GM19467 (cell line): ENCODE measurements around the gene KNL1.
"Not testable (repeated sequence)": the region's sequence is repeated elsewhere in the genome, so short reads cannot be mapped to it uniquely, and the experiment has no call there.

ENCODE experiments used
- ATAC-seq: cut with Tn5 transposase; IDR thresholded peaks from one replicate; pipeline ENCODE4 v1.9.1; 2021; ENCODE audit warnings: mild to moderate bottlenecking, moderate library complexity; ENCODE audit not compliant: unreplicated experiment

Gene KNL1, protein sequence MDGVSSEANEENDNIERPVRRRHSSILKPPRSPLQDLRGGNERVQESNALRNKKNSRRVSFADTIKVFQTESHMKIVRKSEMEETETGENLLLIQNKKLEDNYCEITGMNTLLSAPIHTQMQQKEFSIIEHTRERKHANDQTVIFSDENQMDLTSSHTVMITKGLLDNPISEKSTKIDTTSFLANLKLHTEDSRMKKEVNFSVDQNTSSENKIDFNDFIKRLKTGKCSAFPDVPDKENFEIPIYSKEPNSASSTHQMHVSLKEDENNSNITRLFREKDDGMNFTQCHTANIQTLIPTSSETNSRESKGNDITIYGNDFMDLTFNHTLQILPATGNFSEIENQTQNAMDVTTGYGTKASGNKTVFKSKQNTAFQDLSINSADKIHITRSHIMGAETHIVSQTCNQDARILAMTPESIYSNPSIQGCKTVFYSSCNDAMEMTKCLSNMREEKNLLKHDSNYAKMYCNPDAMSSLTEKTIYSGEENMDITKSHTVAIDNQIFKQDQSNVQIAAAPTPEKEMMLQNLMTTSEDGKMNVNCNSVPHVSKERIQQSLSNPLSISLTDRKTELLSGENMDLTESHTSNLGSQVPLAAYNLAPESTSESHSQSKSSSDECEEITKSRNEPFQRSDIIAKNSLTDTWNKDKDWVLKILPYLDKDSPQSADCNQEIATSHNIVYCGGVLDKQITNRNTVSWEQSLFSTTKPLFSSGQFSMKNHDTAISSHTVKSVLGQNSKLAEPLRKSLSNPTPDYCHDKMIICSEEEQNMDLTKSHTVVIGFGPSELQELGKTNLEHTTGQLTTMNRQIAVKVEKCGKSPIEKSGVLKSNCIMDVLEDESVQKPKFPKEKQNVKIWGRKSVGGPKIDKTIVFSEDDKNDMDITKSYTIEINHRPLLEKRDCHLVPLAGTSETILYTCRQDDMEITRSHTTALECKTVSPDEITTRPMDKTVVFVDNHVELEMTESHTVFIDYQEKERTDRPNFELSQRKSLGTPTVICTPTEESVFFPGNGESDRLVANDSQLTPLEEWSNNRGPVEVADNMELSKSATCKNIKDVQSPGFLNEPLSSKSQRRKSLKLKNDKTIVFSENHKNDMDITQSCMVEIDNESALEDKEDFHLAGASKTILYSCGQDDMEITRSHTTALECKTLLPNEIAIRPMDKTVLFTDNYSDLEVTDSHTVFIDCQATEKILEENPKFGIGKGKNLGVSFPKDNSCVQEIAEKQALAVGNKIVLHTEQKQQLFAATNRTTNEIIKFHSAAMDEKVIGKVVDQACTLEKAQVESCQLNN (N-terminal part only)

DNA sequence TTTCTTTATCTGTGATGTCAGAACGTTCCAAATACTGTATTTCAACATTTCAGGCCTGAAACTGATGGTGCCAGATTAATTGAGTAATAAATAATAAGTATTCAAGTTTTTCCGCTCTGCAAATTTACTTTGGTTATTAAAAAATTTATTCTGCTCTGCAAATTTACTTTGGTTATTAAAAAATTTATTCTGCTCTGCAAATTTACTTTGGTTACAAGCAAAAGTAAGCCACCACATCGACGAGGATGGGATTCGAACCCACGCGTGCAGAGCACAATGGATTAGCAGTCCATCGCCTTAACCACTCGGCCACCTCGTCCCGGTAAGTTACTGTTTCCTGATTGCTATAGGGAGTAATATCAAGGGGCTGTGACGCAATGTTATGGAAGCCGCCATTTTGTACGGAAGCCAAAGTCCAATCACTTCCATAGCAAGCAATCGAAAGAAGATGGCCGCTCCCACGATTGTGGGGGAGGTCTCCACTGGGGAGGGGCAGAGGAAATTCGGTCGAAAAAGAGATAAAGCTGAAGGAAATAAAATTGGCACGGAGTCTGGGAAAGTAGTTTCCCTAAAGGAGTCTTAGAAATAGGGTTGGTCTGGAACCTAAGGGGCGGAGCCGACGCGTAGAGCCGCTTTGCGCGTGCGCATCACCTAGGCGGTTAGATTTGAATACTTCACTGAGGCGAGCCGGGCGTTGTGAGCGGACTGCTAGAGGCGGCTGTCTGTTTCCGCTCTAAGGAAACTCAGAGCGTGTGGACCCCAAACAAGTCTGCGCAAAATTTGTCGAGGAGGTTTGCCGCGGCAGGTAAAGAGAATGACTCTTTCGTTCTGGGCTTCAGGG lies at the start of gene KNL1:
KNL1 (plus strand) TSS at position 662 of the 841 bp plus-strand sequence. CDS start 8,683 bp downstream, outside the sequence.
- peak; percentile 57 for ATAC-seq

DNA sequence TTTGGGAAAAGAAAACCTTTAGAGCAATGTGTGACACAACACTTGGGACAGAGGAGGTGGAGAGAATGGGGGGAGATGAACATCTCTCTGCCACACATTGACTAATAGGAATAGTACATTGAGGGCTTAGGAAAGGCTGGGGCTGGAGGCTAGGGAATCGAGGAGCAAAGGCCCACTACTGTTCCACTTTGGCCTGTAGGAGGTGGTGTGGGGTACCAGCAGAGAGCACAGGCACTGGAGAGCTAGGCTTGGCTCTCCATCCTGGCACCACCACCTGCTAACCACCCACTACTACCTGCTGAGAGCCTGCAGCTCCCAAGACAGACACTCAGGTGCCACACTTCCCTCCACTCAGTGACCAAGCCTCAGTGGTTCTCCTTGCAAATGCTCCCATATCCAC lies 48.6 kb upstream of the KNL1 start:
- ATAC-seq, result no peak

DNA sequence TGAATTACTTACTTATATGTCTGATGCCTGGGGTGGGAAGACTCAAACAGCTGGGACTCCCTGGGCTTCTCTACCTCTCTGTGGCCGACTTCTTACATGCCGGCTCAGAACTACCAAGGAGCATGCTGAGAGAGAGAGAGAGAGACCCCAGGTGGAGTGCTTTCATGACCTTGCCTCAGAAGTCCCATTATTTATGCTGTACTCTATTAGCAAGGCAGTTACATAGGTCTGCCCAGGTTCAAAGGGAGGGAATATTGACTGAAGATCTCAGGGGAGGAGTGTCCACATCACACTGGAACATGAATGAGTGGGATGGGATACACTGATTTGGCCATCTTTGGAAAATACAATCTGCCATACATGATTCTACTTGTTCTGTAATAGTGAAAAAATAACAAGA lies 45.4 kb upstream of the KNL1 start:
- no peak for ATAC-seq

- no peak for ATAC-seq
Observed at GRCh38 chr15:40549894-40550293, 44.2 kb upstream of the KNL1 start.

DNA sequence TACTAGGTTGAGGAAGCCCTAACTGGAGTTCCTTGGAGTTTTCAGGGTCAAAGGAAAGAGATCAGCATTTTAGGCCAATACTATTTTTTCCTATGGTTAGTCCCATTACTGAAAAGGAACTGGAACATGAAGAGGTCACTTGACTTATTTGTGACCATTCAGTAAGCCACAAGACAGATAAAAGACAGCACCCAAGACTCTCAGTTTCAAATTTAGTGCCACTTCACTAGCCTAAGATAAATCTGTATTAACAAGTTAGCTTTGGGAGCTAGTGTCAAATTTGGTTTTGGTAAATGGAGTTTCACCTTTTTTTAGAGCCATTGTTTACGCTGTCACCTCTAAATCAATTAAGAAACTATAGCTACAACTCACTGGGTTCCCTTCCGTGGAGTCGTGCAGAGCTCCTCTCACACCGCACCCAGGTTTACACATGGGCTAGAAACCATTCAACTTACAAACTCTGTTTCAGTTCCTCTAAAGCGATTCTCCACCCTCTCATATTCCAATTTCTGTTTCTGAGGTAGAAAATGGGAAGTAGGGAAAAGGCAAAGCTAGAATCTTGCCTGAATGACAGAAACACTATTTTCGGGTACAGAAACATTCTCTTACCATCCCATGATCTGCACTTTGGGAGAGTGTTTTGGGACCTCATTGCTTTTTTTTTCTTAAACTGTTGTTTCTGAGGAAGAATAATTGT lies 43.6 kb upstream of the KNL1 start:
- ATAC-seq, result peak; percentile 64

DNA sequence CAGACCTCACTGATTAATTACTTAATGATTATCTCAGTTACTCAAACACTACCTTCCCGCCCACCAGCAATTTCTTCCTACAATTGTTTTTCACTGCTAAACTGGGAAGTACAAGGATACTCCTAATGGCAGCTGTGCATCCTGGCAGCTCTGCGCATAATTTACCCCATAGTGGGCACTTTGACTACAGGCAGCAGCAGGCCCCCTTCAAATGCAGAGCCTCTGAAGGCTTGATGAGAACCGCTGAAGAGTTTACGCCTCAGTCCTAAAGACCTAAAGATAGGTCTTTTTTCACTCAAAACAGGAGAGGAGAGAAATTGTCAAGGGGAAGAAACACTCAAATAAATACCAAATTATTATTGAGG lies 39.9 kb upstream of the KNL1 start:
- no peak for ATAC-seq

GRCh38 chr15:40555876-40556275 lies 38.2 kb upstream of the KNL1 start:
- no peak for ATAC-seq

GRCh38 chr15:40558952-40559742 lies 34.9 kb upstream of the KNL1 start:
- no peak for ATAC-seq

DNA sequence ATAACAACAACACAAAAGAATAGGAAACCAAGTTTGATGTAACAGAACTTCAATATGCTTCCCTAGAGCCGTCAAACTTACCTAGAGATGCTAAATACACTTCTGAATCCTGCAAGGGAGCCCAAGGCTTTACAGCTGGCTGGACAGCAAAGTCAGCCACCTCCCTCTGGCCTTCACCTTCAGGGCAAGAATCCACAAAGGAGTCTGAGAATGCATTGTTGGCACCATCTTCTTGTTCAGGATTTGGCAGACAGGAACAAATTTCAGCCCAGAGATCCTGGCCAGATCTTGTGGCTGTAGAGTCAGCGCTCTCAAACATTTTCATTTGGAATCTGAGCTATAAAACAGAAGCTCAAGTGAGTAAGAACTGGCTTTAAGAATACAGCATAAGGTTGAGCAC lies 31.4 kb upstream of the KNL1 start:
- ATAC-seq, result no peak

GRCh38 chr15:40563426-40563825 lies 30.6 kb upstream of the KNL1 start:
- ATAC-seq, result no peak

GRCh38 chr15:40564591-40565332 lies 29.3 kb upstream of the KNL1 start, which contains the start of gene CCDC32:
CCDC32 (minus strand) TSS chr15:40565042; CDS start chr15:40563015, 2,027 bp downstream.
- peak; percentile 95 for ATAC-seq

GRCh38 chr15:40565333-40566238 lies 28.5 kb upstream of the KNL1 start:
- no peak for ATAC-seq

DNA sequence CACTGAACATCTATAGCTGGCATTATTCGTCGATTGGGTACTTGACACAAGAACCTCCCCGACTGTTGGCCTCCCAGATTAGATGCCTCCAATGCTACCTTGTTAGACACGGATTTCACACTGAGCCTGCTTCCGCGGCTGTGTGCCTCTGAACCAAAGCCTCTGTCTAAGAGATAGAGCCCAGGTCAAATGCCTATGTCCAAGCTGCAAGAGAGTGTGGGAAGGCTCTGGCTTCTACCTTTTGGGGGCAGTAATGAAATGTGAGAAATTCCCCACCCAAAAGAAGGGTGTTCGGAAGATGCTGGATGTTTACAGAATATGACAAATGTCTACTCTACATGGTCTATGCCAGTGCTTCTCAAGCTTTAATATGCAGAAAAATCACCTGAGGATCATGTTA lies 26.9 kb upstream of the KNL1 start:
- no peak for ATAC-seq

DNA sequence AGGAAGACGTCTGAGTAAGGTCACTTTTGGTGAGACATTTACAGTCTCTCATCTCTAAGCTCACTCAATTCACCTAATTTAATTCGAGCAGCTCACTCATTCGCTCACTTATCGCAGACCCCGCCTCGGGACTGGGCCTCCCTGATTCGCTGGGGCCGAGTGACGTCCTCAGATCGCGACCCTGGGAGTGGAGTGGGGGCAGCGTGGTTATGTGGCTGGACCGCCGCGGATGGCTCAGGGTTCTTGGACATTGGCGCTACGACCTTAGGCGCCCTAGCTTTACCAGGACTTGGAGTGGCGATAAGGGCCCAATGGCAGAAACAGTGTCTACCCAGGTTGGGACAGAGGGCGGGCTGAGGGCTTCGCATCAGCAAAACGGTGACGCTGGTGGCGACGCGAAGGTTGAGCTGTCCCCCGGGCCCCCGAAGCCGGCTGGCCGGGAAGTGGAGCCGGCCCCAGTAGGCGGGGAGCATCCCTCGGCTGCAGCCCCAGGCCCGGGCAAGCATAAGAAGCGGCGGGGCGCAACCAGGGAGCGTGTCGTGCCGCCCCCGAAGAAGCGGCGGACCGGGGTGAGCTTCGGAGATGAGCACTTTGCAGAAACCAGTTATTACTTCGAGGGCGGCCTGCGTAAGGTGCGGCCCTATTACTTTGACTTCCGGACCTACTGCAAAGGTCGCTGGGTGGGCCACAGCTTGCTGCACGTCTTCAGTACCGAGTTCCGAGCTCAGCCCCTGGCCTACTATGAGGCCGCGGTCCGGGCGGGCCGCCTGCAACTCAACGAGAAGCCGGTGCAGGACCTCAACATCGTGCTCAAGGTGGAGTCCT lies 24.7 kb upstream of the KNL1 start, which contains the start of gene RPUSD2:
RPUSD2 (plus strand) TSS at position 171 of the 825 bp plus-strand sequence; CDS start at position 210, 39 bp downstream.
- peak; percentile 45 for ATAC-seq

- no peak for ATAC-seq
Observed at GRCh38 chr15:40575113-40575512, 18.9 kb upstream of the KNL1 start.

GRCh38 chr15:40576914-40577313 lies 17.1 kb upstream of the KNL1 start:
- not testable (repeated sequence) for ATAC-seq
